OCI-LY3 (cell line): Measurements from ENCODE around the gene IFNAR1.

ENCODE experiments used
- H2AFZ ChIP-seq: fragments of 200-600, 300-600 bp; shearing (Covaris generic); 2 replicates; pipeline ENCODE4 v1.6.0; 2014; ENCODE audit warnings: antibody characterized with exemption, low read depth, low read length
- H3K27ac ChIP-seq: fragments of 200-600, 300-600 bp; sonication (generic); 2 replicates; pipeline ENCODE4 v1.5.1; 2014; ENCODE audit warnings: mild to moderate bottlenecking, low read length, moderate library complexity, mixed read lengths
- H3K27me3 ChIP-seq: fragments of 200-600, 300-600 bp; sonication (generic); 2 replicates; pipeline ENCODE4 v1.6.1; 2014; ENCODE audit warnings: low read depth, low read length, mixed read lengths
- H3K36me3 ChIP-seq: fragments of 200-600, 300-600 bp; sonication (generic); replicated peaks from 2 replicates; pipeline ENCODE3; 2014; ENCODE audit warnings: low read depth, low read length, mixed read lengths
- H3K4me1 ChIP-seq: fragments of 300-600, 200-600 bp; sonication (generic); 2 replicates; pipeline ENCODE4 v1.6.1; 2014; ENCODE audit warnings: low read length, mixed read lengths
- H3K4me2 ChIP-seq: fragments of 200-600, 300-600 bp; sonication (generic); 2 replicates; pipeline ENCODE4 v1.6.1; 2014; ENCODE audit warnings: low read length, mixed read lengths
- H3K4me3 ChIP-seq: fragments of 300-600, 200-600 bp; sonication (generic); 2 replicates; pipeline ENCODE4 v1.5.1; 2014; ENCODE audit warnings: antibody characterized with exemption, mild to moderate bottlenecking, low read length, moderate library complexity
- H3K79me2 ChIP-seq: fragments of 300-600, 200-600 bp; shearing (Covaris generic); 2 replicates; pipeline ENCODE4 v1.6.1; 2014; ENCODE audit warnings: mild to moderate bottlenecking, low read length, mixed read lengths
- H3K9ac ChIP-seq: fragments of 300-600, 200-600 bp; shearing (Covaris generic); 2 replicates; pipeline ENCODE4 v1.6.0; 2014; ENCODE audit warnings: mild to moderate bottlenecking, low read length, moderate library complexity
- H3K9me3 ChIP-seq: fragments of 200-600, 300-600 bp; shearing (Covaris generic); 2 replicates; pipeline ENCODE4 v1.6.1; 2014; ENCODE audit warnings: low read length, mixed read lengths; ENCODE audit not compliant: insufficient read depth
- H4K20me1 ChIP-seq: fragments of 200-600, 300-600 bp; sonication (generic); 2 replicates; pipeline ENCODE4 v1.6.1; 2016; ENCODE audit warnings: low read length, mixed read lengths; ENCODE audit not compliant: insufficient read depth
- EZH2phosphoT487 ChIP-seq: fragments of 200-600 bp; shearing (Covaris generic); IDR thresholded peaks from 2 replicates; pipeline ENCODE4 v1.6.1; 2018; ENCODE audit warnings: antibody characterized with exemption, mixed run types, low read depth
- TF ChIP-seq, protein P1 (sequence below): fragments of 200-600, 300-600 bp; sonication (generic); IDR thresholded peaks from 2 replicates; pipeline ENCODE4 v1.5.1; 2014; ENCODE audit warnings: antibody characterized with exemption, low read length, low read depth

IFNAR1 gene

DNA sequence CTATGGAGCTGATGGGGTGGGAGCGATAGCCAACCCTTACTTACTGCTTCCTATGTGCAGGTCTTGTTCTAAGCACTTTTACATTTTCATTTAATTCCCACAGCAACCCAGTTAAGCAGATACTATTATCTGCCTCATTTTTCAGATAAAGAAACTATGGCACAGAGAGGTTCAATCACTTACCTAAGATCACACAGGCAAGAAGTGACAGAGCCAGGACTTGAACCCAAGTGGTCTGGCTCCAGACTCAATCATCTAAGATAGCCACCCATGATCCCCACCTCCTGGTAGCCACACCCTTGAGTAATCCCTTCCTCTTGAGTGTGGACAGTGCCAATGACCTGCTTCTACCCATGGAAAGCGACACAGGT lies 23.2 kb upstream of the IFNAR1 start:
- H4K20me1 ChIP-seq = no peaks in the 10 kb centered on the region
- no peaks in the 10 kb centered on the region for H3K36me3 ChIP-seq
- no peak overlapping the region for H3K27ac ChIP-seq
- TF ChIP-seq EZH2phosphoT487 = no peak
- TF ChIP-seq, protein P1, sequence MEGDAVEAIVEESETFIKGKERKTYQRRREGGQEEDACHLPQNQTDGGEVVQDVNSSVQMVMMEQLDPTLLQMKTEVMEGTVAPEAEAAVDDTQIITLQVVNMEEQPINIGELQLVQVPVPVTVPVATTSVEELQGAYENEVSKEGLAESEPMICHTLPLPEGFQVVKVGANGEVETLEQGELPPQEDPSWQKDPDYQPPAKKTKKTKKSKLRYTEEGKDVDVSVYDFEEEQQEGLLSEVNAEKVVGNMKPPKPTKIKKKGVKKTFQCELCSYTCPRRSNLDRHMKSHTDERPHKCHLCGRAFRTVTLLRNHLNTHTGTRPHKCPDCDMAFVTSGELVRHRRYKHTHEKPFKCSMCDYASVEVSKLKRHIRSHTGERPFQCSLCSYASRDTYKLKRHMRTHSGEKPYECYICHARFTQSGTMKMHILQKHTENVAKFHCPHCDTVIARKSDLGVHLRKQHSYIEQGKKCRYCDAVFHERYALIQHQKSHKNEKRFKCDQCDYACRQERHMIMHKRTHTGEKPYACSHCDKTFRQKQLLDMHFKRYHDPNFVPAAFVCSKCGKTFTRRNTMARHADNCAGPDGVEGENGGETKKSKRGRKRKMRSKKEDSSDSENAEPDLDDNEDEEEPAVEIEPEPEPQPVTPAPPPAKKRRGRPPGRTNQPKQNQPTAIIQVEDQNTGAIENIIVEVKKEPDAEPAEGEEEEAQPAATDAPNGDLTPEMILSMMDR = no peak
- H3K4me1 ChIP-seq = peaks cover 25% of the 10 kb centered on the region
- peaks cover 3% of the 10 kb centered on the region; the same call in 1 of the 2 replicates for H3K9me3 ChIP-seq
- no peak overlapping the region for H2AFZ ChIP-seq
- no peak overlapping the region for H3K4me3 ChIP-seq
- H3K4me2 ChIP-seq = no peak overlapping the region
- no peaks in the 10 kb centered on the region for H3K27me3 ChIP-seq
- H3K9ac ChIP-seq = no peak overlapping the region
- no peaks in the 10 kb centered on the region for H3K79me2 ChIP-seq

- no peak overlapping the region for H3K27ac ChIP-seq
- no peak overlapping the region for H3K9ac ChIP-seq
- no peaks in the 10 kb centered on the region for H3K79me2 ChIP-seq
- no peak overlapping the region for H2AFZ ChIP-seq
- peaks cover 25% of the 10 kb centered on the region for H3K4me1 ChIP-seq
- H3K9me3 ChIP-seq = peaks cover 3% of the 10 kb centered on the region; the same call in 1 of the 2 replicates
- no peak overlapping the region for H3K4me2 ChIP-seq
- no peaks in the 10 kb centered on the region for H4K20me1 ChIP-seq
- no peaks in the 10 kb centered on the region for H3K27me3 ChIP-seq
- no peaks in the 10 kb centered on the region for H3K36me3 ChIP-seq
- no peak overlapping the region for H3K4me3 ChIP-seq
- TF ChIP-seq, protein P1 = no peak
- no peak for TF ChIP-seq EZH2phosphoT487
These were observed 22.7 kb upstream of the IFNAR1 start for GRCh38 chr21:33302055-33302454.

DNA sequence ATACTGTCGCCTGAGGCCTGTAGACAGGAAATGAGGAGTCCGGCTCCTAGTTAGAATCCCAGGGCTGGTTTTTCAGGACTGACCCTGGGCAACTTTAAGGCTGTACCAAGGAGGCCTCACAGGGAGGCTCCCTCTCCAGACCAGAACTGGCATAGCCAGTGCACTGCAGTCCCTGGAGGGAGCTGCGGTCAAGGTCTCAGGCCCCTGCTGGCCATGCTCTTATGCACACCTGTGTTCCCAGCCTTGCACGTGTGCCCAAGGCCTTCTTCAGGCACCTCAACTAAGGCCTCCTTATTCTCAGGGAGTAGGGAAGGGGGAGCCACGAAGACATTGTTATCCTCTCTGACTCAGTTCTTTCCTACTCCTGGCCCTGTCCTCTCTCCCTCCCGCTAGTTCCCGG lies 22.0 kb upstream of the IFNAR1 start:
- H3K27me3 ChIP-seq = no peaks in the 10 kb centered on the region
- H3K4me2 ChIP-seq = no peak overlapping the region
- H4K20me1 ChIP-seq = no peaks in the 10 kb centered on the region
- no peak overlapping the region for H3K27ac ChIP-seq
- H2AFZ ChIP-seq = no peak overlapping the region
- no peak overlapping the region for H3K9ac ChIP-seq
- H3K4me3 ChIP-seq = no peak overlapping the region
- H3K9me3 ChIP-seq = peaks cover 3% of the 10 kb centered on the region; the same call in 1 of the 2 replicates
- H3K79me2 ChIP-seq = no peaks in the 10 kb centered on the region
- TF ChIP-seq EZH2phosphoT487 = no peak
- TF ChIP-seq, protein P1 = no peak
- H3K4me1 ChIP-seq = peaks cover 30% of the 10 kb centered on the region
- no peaks in the 10 kb centered on the region for H3K36me3 ChIP-seq

DNA sequence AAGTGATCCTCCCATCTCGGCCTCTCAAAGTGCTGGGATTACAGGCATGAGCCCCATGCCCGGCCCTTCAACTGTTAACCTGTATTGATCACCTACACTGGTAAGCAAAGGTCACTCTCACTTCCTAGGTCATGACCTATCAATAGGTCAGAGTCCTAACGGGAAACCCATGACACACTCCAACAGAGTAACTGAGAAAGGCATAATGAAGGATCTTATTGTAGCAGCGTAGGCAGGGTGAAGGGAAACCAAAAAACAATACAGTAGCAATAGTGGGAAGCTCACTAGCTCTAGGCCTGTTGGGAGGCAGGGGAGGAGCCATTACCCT lies 19.5 kb upstream of the IFNAR1 start:
- H3K27ac ChIP-seq = no peak overlapping the region
- peaks cover 35% of the 10 kb centered on the region for H3K4me1 ChIP-seq
- no peak overlapping the region for H3K4me3 ChIP-seq
- no peak overlapping the region for H2AFZ ChIP-seq
- no peak overlapping the region for H3K9ac ChIP-seq
- TF ChIP-seq, protein P1 = no peak
- TF ChIP-seq EZH2phosphoT487 = no peak
- H4K20me1 ChIP-seq = no peaks in the 10 kb centered on the region
- no peaks in the 10 kb centered on the region for H3K79me2 ChIP-seq
- no peaks in the 10 kb centered on the region for H3K27me3 ChIP-seq
- no peak overlapping the region for H3K4me2 ChIP-seq
- H3K36me3 ChIP-seq = no peaks in the 10 kb centered on the region
- H3K9me3 ChIP-seq = peaks cover 6% of the 10 kb centered on the region; the same call in 1 of the 2 replicates
